HG03442 (cell line): ENCODE data around the gene DISC1.
"Not testable (repeated sequence)": the region's sequence is repeated elsewhere in the genome, so short reads cannot be mapped to it uniquely, and the experiment has no call there.

Experiments
- ATAC-seq: cut with Tn5 transposase; IDR thresholded peaks from one replicate; pipeline ENCODE4 v1.9.1; 2021; ENCODE audit warnings: mild to moderate bottlenecking, moderate library complexity; ENCODE audit not compliant: unreplicated experiment

DISC1 gene

GRCh38 chr1:231724876-231725647 lies 98.5 kb downstream of the DISC1 start:
- ATAC-seq = no peak

- no peak for ATAC-seq
These were observed 100.6 kb downstream of the DISC1 start for GRCh38 chr1:231727171-231727570.

GRCh38 chr1:231728987-231729386 lies 102.4 kb downstream of the DISC1 start:
- not testable (repeated sequence) for ATAC-seq

- ATAC-seq = no peak
These were observed 103.0 kb downstream of the DISC1 start for GRCh38 chr1:231729544-231729943.

GRCh38 chr1:231731268-231731667 lies 104.7 kb downstream of the DISC1 start:
- ATAC-seq = no peak

- ATAC-seq = no peak
These were observed 106.5 kb downstream of the DISC1 start for GRCh38 chr1:231733063-231733462.

- no peak for ATAC-seq
These were observed 107.1 kb downstream of the DISC1 start for GRCh38 chr1:231733672-231734071.

GRCh38 chr1:231734417-231734816 lies 107.8 kb downstream of the DISC1 start:
- no peak for ATAC-seq

- ATAC-seq = no peak
These were observed 108.8 kb downstream of the DISC1 start for GRCh38 chr1:231735411-231735810.

GRCh38 chr1:231735941-231736340 lies 109.4 kb downstream of the DISC1 start:
- no peak for ATAC-seq

- no peak for ATAC-seq
These were observed 109.9 kb downstream of the DISC1 start for GRCh38 chr1:231736464-231736863.

GRCh38 chr1:231738554-231738953 lies 112.0 kb downstream of the DISC1 start:
- ATAC-seq = no peak

GRCh38 chr1:231743966-231744365 lies 117.4 kb downstream of the DISC1 start:
- ATAC-seq = no peak

- no peak for ATAC-seq
These were observed 122.3 kb downstream of the DISC1 start for GRCh38 chr1:231748760-231749415.

GRCh38 chr1:231750296-231750695 lies 123.7 kb downstream of the DISC1 start:
- ATAC-seq = no peak

- no peak for ATAC-seq
These were observed 124.3 kb downstream of the DISC1 start for GRCh38 chr1:231750818-231751362.

- ATAC-seq = no peak
These were observed 124.8 kb downstream of the DISC1 start for GRCh38 chr1:231751415-231751814.

GRCh38 chr1:231753313-231753712 lies 126.7 kb downstream of the DISC1 start:
- ATAC-seq = no peak

- ATAC-seq = peak; percentile 48
These were observed 130.5 kb downstream of the DISC1 start for GRCh38 chr1:231757101-231757404.

GRCh38 chr1:231757759-231758158 lies 131.2 kb downstream of the DISC1 start:
- no peak for ATAC-seq

- ATAC-seq = no peak
These were observed 134.7 kb downstream of the DISC1 start for GRCh38 chr1:231761252-231761651.
